ENCODE data around the gene MSX1. TPM values are rescaled to one million over a fixed set of nuclear protein-coding genes. Genes with fewer than 3 reads are reported as not detected.

The MSX1 gene
- total and polyA plus RNA-seq, 12 donors: 1.9 to 6.7 (median 4.0) TPM

- Histone ChIP-seq H3K36me3 (no peaks in the 10 kb centered on the region), H3K9me3 (peaks cover 0 to 2% (median 0%) of the 10 kb centered on the region in 11 donors), H3K27ac (no peak overlapping the region), H3K4me1 (no peaks in the 10 kb centered on the region), H3K4me3 (no peak overlapping the region), H3K27me3 (peaks cover 0 to 71% (median 59%) of the 10 kb centered on the region in 7 donors)
- TF ChIP-seq CTCF (IDR thresholded peaks at IDR 0.05): no peak
- WGBS, 2 donors: 80 to 82% methylated on average over 9 of the region's 9 CpGs
- ATAC-seq (no peak), DNase-seq (no peak)
- intact Hi-C loops (cut with DNase I): no loop called here
Measured at GRCh38 chr4:4841156-4841555, 18.3 kb upstream of the MSX1 start.

- TF ChIP-seq CTCF (IDR thresholded peaks at IDR 0.05): no peak
- no peak overlapping the region for H3K27ac ChIP-seq
- DNase-seq: no peak
- H3K9me3 ChIP-seq: no peaks in the 10 kb centered on the region
- H3K4me1 ChIP-seq: no peaks in the 10 kb centered on the region
- H3K4me3 ChIP-seq: no peak overlapping the region
- ATAC-seq: no peak
- peaks cover 3 to 87% (median 73%) of the 10 kb centered on the region in 7 donors for H3K27me3 ChIP-seq
- intact Hi-C loops (cut with DNase I): no loop called here
- WGBS, 2 donors: 79 to 83% methylated on average over 15 of the region's 15 CpGs
- H3K36me3 ChIP-seq: no peaks in the 10 kb centered on the region
Measured at GRCh38 chr4:4842476-4843441, 16.7 kb upstream of the MSX1 start.

- H3K4me1 ChIP-seq: no peaks in the 10 kb centered on the region
- WGBS, 2 donors: 22 to 26% methylated on average over 16 of the region's 16 CpGs
- no peaks in the 10 kb centered on the region for H3K9me3 ChIP-seq
- H3K36me3 ChIP-seq: no peaks in the 10 kb centered on the region
- DNase-seq (no peak), ATAC-seq (no peak)
- intact Hi-C loops (cut with DNase I): no loop called here
- H3K4me3 ChIP-seq: no peak overlapping the region
- TF ChIP-seq CTCF (IDR thresholded peaks at IDR 0.05): no peak
- peaks cover 12 to 97% (median 83%) of the 10 kb centered on the region in 7 donors for H3K27me3 ChIP-seq
- no peak overlapping the region for H3K27ac ChIP-seq
Measured at GRCh38 chr4:4843635-4844291, 15.7 kb upstream of the MSX1 start.

- no peak for TF ChIP-seq CTCF (IDR thresholded peaks at IDR 0.05)
- peaks cover 15 to 99% (median 90%) of the 10 kb centered on the region in 7 donors for H3K27me3 ChIP-seq
- H3K27ac ChIP-seq: no peak overlapping the region
- H3K9me3 ChIP-seq: no peaks in the 10 kb centered on the region
- ATAC-seq (no peak), DNase-seq (no peak)
- no peak overlapping the region for H3K4me3 ChIP-seq
- no peaks in the 10 kb centered on the region for H3K36me3 ChIP-seq
- intact Hi-C loops (cut with DNase I): no loop called here
- H3K4me1 ChIP-seq: no peaks in the 10 kb centered on the region
- WGBS, 2 donors: 91 to 93% methylated on average over 13 of the region's 13 CpGs
Measured at GRCh38 chr4:4845027-4845426, 14.4 kb upstream of the MSX1 start.
